Activated T-cell treated with anti-CD3 and anti-CD28 coated beads for 24 hours (primary cell): ENCODE measurements around the gene GPR27.
A peak's percentile ranks its signal among the peaks of the same experiment; 100 is the strongest.

Source experiments
- DNase-seq: peaks from one replicate; pipeline ENCODE4 v3.0.0-alpha.2; 2020; ENCODE audit warnings: low read depth

Gene GPR27

GRCh38 chr3:71733319-71733718, 20.3 kb upstream of the GPR27 start:
- DNase-seq, result no peak

DNA sequence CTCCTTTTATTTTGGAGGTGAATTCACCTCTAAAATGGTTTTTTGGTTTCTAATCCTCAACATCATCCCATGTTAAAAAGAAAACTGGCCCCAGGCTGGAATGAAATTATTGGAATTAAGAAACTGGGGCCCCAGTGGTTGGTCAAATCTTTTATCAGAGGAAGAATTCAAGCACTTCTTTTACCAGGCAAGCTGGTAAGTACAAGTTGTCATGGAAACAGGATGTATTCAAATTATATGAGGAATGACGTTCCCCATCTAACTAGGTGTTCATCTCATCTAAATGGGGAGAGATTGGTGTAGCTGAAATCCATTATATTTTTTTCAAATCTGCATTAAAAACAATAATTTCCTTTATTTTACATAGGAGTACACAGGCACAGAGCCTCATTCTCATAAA, 18.8 kb upstream of the GPR27 start:
- no peak for DNase-seq

- DNase-seq, result no peak
Measured at GRCh38 chr3:71742621-71743020, 11.0 kb upstream of the GPR27 start.

DNA sequence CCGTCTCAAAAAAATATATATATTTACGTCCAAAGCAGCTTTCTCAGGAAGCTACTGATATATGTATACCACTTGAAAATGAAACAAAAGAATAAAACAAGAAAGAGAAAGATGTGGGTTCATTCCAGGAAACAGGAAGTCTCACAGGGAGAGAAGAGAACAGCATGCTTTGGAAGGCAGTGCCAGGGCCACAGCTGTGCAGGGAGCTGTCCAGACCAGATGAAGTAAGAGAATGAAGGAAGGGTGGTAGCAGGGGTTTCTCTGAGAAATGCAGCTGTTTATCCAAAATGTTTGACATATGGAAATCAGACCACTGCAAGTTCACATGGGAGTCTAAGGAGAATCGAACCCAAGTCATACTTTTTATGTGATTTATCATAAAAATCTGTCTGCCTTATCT, 8.9 kb upstream of the GPR27 start:
- no peak for DNase-seq

GRCh38 chr3:71751602-71752001, 2.1 kb upstream of the GPR27 start:
- DNase-seq, result no peak

GRCh38 chr3:71752831-71753700, 589 bp upstream of the GPR27 start:
- DNase-seq, result no peak

- no peak for DNase-seq
Measured at GRCh38 chr3:71754610-71755253, 1.1 kb downstream of the GPR27 start.

DNA sequence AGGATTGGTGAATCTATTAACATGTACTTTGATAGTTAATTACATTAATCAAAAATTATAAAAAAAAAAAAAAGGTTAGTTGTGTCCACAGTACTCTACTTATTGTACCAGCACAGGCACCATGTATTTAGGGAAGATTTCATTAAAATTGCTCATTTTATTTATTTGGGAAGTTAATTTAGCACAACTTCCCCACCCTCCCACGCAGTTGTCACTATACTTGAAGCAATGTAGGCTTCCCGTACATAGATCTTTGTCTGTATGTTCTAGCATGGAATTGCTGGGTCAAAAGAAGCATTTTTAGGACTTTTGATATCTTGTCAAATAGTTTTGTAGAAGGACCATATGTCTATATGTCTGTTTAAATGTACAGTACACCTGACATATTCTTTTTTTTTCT, 4.4 kb downstream of the GPR27 start:
- DNase-seq, result no peak

GRCh38 chr3:71759401-71759800, 5.7 kb downstream of the GPR27 start:
- DNase-seq, result no peak

GRCh38 chr3:71760140-71760539, 6.5 kb downstream of the GPR27 start:
- DNase-seq, result no peak

GRCh38 chr3:71763426-71763825, 9.8 kb downstream of the GPR27 start:
- DNase-seq, result no peak

DNA sequence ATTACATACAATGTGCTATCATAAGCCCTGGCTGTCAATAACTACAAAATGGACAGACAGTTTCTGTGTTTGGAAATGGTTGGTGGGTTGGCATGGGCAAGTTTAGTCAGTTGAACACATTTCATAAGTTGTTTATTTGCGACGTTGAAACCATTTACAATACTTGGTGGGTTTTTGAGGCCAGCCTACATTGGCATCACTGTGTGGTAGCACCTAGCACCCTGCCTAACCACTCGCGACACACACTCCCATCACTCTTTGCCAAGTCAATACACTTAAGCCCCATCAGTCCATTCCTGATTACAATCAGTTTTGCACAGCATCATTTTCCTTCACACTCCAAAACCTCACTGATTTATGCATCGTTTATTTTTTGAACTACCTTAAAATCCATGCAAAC, 17.5 kb downstream of the GPR27 start:
- no peak for DNase-seq

DNA sequence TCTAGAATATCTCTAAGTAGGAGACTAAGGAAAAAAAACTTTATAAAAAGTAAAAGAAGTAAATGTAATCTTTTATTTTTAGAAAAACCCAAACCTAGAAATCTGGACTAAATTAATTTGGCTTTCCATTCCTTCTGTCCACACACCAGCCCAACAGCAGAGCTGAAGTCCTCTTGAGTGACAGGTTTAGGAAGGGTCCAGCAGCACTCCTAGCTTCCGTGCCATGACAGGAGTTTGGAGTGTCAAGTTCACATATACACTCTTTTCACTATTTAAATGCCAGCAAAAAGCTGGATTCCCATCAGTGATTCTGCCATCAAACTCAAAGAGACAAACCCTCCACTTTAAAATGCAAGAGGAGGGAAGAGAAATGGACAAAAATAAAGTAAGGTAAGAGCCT, 18.2 kb downstream of the GPR27 start:
- no peak for DNase-seq

GRCh38 chr3:71776538-71776937, 22.9 kb downstream of the GPR27 start:
- no peak for DNase-seq

DNA sequence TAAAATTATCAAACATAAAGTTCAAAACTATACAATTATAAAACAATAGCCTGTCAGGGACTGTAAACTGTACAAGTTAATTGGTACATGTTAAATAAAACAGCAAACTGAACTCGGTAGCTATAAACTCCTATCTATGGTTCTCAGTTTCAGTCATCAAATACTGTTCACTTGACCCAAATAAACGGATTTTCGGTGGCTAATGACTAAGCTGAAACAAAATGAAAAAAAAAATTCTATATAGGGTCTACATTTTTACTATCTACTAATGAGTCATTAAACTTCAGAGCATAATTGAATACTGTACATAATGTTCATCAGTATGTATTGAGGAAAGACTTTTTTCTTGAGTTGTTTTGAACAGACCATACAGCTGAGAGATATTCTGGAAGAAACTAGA, 24.7 kb downstream of the GPR27 start:
- DNase-seq, result no peak

GRCh38 chr3:71779674-71780377, 26.2 kb downstream of the GPR27 start:
- no peak for DNase-seq

- no peak for DNase-seq
Measured at GRCh38 chr3:71780430-71780829, 26.8 kb downstream of the GPR27 start.

- no peak for DNase-seq
Measured at GRCh38 chr3:71783152-71783551, 29.5 kb downstream of the GPR27 start.

GRCh38 chr3:71784201-71784913, 30.7 kb downstream of the GPR27 start:
- no peak for DNase-seq

GRCh38 chr3:71784914-71785531, 31.4 kb downstream of the GPR27 start, which contains the start of gene PROK2:
TSS of gene PROK2 (minus strand) at chr3:71785148. CDS start at chr3:71785052, 96 bp downstream.
- peak; percentile 30 for DNase-seq

DNA sequence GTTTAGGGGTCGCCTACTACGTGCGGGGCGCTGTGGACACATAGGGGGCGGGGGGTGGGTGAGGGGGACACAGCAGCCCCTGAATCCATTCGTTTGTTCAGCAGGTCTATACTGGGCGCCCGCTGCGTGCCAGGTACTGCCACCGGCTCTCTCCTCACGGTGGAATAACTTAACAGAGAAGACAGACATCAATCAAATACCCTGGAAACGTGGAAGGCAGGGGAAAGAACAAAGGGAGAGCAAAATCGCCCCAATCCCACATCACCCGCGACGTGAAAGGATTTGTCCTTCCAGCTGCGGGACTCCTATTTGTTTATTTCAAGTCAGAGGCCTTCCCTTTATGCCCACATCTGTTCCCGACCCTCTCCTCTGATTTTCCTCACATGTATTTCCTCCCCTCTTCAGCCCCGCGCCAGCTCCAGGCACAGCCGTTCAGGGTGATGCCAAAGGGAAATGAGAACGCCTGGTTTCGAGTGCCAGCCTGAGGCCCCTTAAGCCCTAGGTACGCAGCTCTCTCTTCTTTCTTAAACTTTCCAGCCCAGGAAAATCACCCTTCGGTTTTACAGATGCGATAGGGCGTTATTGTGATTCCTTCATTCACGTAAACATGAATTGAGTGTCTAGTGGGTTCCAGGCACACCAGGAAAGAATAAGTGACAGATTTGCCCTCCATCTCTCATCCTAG, 32.0 kb downstream of the GPR27 start:
- no peak for DNase-seq
